ENCODE data around the gene BCAS2.

BCAS2 gene

DNA sequence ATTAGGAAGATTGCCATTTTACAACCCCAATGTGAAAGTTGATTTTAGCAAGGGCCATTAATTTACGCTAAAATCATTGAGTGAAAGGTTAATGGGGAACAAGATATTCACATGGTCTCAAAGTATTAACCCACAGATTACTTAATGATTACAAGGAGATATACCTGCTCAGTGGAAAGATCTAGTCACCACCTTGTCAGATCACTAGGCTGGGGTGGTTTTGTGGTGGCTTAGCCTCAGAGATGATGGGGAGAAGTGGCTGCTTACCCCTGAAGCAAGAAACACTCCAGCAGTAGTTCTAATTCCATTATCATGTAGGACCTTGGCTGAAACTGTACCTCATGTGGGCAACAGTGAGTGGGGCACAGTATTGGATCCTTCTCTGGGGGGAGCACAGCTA, 50.3 kb downstream of the BCAS2 start:
- TF ChIP-seq, protein P1, sequence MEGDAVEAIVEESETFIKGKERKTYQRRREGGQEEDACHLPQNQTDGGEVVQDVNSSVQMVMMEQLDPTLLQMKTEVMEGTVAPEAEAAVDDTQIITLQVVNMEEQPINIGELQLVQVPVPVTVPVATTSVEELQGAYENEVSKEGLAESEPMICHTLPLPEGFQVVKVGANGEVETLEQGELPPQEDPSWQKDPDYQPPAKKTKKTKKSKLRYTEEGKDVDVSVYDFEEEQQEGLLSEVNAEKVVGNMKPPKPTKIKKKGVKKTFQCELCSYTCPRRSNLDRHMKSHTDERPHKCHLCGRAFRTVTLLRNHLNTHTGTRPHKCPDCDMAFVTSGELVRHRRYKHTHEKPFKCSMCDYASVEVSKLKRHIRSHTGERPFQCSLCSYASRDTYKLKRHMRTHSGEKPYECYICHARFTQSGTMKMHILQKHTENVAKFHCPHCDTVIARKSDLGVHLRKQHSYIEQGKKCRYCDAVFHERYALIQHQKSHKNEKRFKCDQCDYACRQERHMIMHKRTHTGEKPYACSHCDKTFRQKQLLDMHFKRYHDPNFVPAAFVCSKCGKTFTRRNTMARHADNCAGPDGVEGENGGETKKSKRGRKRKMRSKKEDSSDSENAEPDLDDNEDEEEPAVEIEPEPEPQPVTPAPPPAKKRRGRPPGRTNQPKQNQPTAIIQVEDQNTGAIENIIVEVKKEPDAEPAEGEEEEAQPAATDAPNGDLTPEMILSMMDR (IDR thresholded peaks at IDR 0.05; ENCODE audit: low read depth, low read length), result no peak

DNA sequence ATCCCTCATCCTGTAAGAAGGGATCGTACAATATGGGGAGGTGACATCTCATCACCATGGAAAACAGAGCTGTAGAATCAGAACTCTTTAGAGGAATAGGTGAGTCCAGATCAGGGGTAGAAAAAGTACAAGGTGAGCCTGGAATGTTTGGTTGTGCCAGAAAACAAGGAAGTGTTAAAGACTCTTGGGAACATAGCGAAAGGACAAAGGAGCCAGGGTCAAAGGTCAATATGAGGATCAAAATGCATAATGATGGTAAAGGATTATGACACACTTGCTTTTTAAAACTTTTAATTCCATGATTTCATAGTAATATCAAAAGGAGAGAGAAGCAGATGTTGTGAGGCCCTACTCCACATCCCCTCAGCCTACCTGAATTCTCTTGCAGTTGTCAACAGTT, 51.2 kb downstream of the BCAS2 start:
- no peak for DNase-seq (ENCODE audit: extremely low read depth, low read depth)
- TF ChIP-seq, protein P1 (IDR thresholded peaks at IDR 0.05; ENCODE audit: low read depth, low read length), result no peak

More for the DNA sequence above, 50.3 kb downstream of the BCAS2 start:
- no peak for DNase-seq (ENCODE audit: extremely low read depth, low read depth)

DNA sequence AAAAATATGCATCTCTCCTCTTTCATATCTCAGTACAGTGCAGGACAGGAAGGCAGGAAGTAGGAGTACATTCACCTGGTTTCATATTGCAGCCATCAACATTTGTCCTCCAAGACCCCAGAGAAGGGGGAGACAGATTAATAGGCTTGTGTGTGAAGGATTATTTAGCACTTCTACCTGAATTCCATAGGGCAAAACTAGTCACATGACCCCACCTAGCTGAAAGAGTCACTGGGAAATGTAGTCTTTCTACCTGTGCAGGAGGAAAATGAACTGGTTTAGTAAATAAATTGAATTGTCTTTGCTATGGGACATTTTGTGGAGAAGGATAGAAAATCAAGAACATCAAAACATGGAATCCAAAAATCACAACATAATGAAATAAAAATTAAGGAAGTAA, 56.5 kb downstream of the BCAS2 start:
- TF ChIP-seq, protein P1 (IDR thresholded peaks at IDR 0.05; ENCODE audit: low read depth, low read length), result no peak
- no peak for DNase-seq (ENCODE audit: extremely low read depth, low read depth)

DNA sequence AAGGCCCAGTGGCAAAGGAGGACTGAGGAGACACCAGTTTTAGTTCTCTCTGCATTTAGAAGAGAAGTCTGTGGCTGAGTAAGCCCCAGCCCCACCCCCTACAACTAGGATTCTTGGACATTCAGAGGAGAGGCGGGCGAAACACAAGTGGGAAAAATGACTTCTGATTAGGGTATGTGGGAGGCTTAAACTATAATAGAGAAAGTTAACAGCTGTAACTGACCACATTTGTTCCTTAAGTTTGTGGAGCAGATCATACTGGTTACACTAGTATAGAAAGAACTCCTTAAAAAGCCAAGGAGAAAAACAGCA, 59.2 kb downstream of the BCAS2 start:
- DNase-seq (ENCODE audit: extremely low read depth, low read depth), result no peak
- TF ChIP-seq, protein P1 (IDR thresholded peaks at IDR 0.05; ENCODE audit: low read depth, low read length), result no peak

DNA sequence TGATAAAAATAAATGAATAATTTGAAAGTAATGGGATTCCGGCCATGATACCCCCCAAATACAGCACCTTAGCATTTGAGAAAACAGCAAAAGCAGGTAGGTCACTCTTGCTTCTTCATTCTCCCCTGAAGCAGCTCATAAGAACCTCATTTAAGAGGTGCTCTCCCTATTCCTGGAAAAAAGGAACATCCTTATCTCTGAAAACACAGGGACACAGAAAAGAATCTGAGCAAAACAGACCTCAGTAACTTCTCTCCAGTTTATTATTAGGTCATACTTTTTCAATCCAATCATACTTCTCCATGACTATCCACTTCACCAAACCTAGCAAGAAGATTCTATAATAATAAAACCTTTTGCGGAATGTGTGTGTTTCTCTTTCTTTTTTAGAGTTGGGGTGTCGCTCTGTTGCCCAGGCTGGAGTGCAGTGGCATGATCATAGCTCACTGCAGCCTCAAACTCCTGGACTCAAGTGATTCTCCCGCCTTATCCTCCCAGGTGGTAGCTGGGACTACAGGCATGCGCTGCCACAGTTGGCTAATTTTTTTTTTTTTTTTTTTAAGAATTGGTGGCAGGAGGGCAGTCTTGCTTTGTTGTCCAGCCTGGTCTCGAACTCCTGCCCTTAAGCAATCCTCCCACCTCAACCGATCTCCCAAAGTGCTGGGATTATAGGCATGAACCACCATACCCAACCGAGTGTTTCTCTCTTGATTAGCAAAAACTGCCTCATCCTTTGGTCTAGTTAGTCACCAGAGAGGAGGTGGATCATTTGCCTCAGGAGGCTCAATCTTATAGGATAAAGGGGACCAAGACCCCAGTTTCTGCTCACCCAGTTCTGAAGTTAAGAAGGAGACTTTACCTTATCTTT, 59.8 kb downstream of the BCAS2 start:
- DNase-seq (ENCODE audit: extremely low read depth, low read depth), result no peak
- TF ChIP-seq, protein P1 (IDR thresholded peaks at IDR 0.05; ENCODE audit: low read depth, low read length), result no peak

Data from AG09319 (cell line).